Stimulated activated CD4-positive, alpha-beta T cell treated with anti-CD3 and anti-CD28 coated beads, Interleukin-4, amount 100 ng/mL, for 1 hour (primary cell): ENCODE data around the gene ZBTB20.

Source experiments
- DNase-seq: peaks from one replicate; pipeline ENCODE4 v3.0.0-alpha.2; 2020

ZBTB20 gene

DNA sequence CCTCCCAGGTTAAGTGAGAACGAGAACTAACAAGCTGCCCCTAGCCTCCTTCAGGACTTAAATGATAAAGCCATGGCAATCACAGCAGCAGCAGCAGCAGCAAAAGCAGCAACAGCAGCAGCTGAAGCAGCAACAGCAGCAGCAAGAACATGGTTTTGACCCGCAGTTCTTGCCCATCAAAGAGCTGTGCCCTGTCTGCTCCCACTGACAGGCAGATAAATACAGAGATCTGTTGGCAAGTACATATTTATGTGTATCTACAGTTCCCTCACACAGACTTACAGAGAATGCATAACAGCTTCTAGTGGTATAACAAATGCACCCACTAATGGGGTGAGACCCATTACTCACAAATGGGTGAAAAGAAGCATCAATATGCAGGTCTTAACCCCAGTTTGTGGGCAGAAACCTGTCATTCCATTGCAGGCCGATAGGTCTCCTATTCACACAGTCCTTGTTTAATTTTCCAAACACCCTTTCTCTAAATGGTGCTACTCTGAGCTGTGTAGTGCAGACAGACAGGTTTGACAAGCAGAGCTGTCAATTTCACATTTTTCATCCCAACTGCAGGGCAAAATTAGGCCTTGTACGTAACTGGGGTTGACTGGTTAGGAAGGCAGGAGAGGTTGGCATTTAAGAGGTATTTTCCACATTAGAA is 537.0 kb downstream of the ZBTB20 start:
- no peak for DNase-seq

DNA sequence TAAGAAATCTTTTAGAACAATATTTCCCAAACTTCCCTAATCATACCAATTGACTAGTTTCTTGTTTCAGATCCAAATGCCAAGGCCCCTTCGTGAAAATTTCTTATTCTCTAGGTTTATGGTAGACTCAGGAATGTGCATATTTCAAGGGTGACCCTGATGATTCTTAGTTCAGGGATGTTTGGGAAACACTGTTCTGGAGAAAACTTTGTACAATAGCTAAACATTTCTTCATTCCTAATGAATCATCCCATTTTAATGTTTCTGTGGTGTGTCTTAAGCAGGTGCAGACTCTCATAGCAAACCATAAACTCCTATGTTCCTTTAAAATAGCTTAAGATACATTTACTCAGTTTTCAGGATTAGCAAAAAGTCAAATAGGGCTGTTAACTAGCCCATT is 538.8 kb downstream of the ZBTB20 start:
- no peak for DNase-seq

GRCh38 chr3:114606336-114606735 is 540.8 kb downstream of the ZBTB20 start:
- DNase-seq, result no peak

- no peak for DNase-seq
These were observed 546.5 kb downstream of the ZBTB20 start for GRCh38 chr3:114600571-114600970.

DNA sequence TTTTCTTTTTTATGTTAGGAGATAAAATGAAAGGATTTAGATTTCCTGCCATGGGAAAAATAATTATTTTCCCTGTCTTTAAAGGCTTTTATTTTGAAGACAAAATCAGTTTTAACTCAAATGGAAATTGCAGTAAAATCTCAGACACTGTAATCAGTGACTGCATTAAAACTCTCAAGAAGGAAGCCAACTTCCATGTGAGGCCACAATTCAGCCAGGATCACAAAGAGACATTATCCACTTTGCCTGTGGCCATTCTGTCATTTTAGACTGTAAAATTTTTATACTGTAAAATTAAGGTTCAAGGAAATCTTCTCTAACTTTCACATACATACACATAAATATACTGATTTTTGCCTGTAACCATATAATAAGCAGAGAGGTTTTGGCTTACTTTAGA is 549.2 kb downstream of the ZBTB20 start:
- DNase-seq, result no peak

- no peak for DNase-seq
These were observed 550.1 kb downstream of the ZBTB20 start for GRCh38 chr3:114597012-114597411.

DNA sequence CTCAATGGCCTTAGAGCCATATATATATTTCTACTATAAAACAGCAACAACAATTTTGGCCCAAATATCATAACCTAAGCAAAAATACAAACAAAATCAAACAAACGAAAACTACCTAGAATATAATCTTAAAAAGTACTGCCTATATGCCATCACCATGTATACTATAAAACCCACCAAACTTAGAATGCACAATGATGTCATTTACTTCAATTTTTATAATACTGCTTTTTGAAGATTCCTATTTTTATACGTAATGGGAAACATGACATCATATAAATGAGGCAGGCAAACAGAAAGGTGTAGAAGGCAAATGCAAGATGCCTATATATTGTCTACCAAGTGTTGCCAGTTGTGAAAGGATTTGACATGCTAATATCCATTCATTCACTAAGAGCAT is 550.9 kb downstream of the ZBTB20 start:
- no peak for DNase-seq

- no peak for DNase-seq
These were observed 551.5 kb downstream of the ZBTB20 start for GRCh38 chr3:114595522-114596028.

DNA sequence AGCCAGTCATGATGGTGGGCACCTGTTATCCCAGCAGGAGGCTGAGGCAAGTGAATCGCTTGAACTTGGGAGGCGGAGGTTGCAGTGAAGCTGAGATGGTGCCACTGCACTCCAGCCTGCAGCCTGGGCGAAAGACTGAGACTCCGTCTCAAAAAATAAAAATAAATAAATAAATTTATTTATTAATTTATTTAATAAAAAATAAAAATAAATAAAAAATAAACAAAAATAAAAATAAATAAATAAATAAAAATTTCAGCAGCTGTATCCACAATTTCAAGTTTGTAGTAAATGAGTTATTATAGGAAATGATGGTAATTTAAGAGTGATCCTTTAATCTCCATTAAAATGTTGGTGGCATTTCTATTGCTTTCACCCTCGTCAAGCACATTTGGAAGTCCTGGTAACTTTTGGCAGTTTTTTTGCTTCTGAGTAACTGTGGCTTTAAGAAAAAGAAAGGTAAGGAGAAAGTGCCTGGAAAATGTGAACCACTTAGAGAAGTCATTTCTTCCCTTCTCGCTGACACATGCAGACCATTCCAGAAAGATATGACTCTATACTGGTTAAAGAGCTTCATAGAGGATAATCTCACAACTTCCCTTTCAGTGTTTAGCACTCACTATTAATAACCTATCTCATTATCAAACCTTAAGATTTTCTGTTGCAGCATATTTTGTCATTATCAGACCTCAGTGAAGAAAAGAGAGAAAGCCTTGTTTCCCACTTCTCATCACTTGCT is 556.6 kb downstream of the ZBTB20 start:
- no peak for DNase-seq

- DNase-seq, result no peak
These were observed 559.1 kb downstream of the ZBTB20 start for GRCh38 chr3:114587986-114588385.

DNA sequence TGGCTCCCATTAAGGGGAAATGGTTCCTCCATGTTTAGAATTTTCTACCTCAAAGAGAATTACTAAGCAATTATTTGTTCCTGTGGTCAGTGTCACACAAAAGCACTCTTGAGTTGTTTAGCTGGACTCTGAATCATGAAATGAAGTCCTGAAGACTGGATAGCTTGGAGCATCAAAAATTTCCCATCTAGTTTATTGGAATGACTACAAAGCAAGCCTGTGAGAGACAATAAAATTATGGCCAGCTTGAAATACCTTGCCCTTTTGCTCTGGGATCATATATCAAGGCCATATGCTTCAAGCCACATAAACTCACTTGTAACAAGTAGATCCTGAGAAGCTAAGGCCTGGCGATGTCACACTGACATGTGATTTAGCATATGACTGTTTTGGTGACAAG is 561.0 kb downstream of the ZBTB20 start:
- DNase-seq, result no peak

GRCh38 chr3:114585687-114586086 is 561.4 kb downstream of the ZBTB20 start:
- DNase-seq, result no peak

DNA sequence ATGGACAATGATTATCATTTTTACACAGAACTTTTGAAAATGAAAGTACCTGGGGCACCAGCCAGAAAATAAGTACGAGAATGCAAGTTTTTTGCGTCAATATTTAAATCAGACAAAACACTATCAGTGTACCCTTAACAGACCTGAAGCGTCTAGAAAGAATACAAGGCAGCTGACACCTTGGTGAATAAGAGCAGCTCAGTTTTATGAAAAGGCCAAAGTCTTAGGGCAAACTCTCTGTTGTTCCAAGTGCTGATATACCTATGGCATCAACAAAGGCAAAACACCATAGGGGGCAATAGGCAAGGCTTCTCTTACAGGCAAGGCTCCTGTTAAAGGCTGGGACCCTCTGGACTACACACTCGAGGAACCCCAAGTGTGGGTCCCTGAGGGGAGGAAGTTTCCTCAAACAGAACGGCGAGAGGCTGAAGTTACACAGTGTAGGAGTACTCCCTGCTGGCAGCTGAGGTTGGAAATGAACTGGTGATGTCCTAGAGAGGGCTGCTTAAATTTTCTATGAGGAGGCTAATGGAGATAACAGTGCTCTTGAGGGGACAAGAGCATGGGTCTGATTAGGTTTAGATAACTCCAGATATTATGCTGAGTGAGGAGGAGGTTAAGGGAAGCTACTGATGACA is 562.2 kb downstream of the ZBTB20 start:
- no peak for DNase-seq

GRCh38 chr3:114582929-114583328 is 564.2 kb downstream of the ZBTB20 start:
- no peak for DNase-seq

DNA sequence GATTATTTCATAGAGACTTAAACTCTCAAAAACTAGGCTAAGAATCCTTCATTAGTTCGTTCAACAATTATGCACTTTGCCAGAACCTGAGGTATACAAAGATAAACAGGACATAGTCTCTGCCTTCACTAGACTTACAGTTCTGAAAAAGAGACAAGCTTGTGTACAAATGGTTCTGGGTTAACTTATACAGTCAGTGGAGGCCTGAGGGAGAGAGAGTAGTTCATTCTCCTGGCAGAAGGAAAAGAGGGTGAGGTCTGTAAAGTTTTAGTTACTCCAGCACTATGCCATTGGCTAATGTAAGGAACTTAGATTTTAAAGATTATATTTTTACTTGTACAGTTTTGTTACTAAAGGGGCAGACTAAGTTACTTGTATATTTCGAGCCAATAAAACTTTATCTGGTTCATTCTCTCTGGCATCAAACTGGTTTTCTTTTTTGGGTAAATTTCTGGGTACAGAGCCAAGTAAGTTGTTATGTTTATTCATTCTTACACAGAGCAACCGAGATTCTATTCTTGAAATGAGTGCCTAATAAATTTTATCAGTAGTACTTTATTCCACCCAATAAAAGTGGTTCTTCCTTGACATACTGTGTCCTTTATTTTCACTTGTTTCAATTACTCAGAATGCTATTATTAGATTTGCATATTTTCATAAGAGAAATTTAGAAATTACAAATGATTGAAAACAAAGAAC is 574.6 kb downstream of the ZBTB20 start:
- DNase-seq, result no peak

DNA sequence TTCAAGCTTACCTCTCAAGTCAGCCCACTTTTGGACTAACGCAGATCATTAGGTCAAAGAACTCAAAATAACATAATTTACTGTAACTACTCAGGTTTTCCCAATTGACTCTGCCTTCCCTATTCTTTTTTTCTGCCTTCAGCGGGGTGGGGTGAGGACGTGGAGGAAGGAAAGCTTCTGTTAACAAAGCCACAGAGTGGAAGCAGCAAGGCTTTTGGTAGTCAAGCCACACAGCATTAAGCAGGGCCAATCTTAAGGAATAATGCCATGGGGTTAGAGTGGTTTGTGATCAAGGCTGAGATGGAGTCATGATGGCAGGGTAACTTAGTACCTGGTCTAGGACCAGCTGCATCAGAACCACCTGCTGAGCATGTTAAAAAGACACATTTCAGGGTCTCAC is 575.7 kb downstream of the ZBTB20 start:
- DNase-seq, result no peak

GRCh38 chr3:114569186-114569585 is 577.9 kb downstream of the ZBTB20 start:
- DNase-seq, result no peak

GRCh38 chr3:114567771-114568170 is 579.3 kb downstream of the ZBTB20 start:
- no peak for DNase-seq

DNA sequence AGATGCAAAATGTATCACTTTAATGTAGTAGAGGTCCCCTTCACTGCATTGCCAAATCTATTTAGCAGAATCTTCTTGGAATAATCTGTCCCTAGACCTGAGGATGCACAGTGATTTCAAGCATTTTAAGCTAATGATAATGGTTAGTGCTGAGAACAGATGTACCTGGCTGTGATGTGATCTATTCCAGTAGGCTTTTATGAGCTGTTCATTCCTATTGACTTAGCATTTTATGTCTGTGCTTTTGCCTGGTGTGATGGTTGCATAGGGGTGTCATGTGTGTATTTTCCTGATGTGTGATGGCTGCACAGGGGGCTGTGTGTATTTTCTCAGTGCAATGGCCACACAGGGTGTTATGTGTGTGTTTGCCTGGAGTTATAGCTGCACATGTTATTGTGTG is 580.3 kb downstream of the ZBTB20 start:
- no peak for DNase-seq

- DNase-seq, result no peak
These were observed 580.8 kb downstream of the ZBTB20 start for GRCh38 chr3:114566162-114566755.

DNA sequence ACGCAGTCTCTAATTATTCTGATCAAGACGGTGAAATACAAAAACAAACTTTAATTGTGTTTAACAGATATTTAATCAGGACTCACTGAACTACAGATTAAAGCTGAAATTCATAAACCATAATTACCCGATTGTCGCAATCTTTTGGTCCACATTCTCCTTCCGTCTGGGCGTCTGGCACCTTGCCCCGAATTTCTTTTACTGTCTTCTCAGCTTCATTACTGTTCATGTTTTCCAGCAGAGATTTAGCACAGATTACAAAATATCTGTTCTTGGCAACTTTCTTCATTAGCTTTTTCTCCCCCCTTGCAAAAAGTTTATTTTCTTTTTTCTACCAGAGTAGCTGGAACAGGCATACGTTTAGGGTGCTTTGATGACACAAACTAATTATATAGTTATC is 581.9 kb downstream of the ZBTB20 start:
- no peak for DNase-seq

DNA sequence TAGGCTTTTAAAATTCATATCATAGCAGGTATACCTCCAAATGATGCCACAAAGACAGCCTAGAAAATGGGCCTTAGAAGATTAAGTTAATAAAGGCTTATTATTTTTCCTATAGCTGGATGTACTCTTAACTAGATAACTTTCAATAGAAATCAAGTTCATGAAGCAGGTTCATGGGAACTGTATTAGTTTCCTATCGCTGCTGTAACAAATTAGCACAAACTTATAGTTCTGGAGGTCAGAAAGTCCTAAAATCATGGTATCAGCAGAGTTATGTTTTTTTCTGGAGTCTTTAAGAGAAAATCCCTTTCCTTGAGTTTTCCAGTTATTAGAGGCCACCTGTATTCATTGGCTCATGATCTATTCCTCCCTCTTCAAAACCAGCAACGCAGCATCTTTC is 583.4 kb downstream of the ZBTB20 start:
- DNase-seq, result no peak

- DNase-seq, result no peak
These were observed 584.5 kb downstream of the ZBTB20 start for GRCh38 chr3:114562557-114562956.
